Panc1 (cell line): ENCODE data around the gene NEURL3. TPM values are rescaled to one million over a fixed set of nuclear protein-coding genes. Genes with fewer than 3 reads are reported as not detected.

Experiments used
- ATAC-seq: fragments of 200-7000 bp; cut with Tn5 transposase; 2 replicates; pipeline ENCODE4 v1.9.1; 2020; ENCODE audit warnings: mild to moderate bottlenecking, moderate library complexity
- BruUV-seq: library from RNA; stranded (reverse); fragments of 400-500 nt; replicated peaks from 2 replicates; lab custom pipeline; 2021; lab: Mats Ljungman, UMichigan
- CTCF ChIA-PET: fragments of 300-600 bp; sonication (Branson Sonifier 250); formaldehyde crosslinking; loops from one replicate; lab custom pipeline; 2022; ENCODE audit warnings: antibody characterized with exemption; lab: Charles Lee
- POLR2A ChIA-PET: fragments of 300-600 bp; sonication (Branson Sonifier 250); formaldehyde crosslinking; loops from one replicate; lab custom pipeline; 2022; ENCODE audit warnings: antibody characterized with exemption; lab: Charles Lee
- DNase-seq: peaks from one replicate; pipeline ENCODE4 v3.0.0-alpha.2; 2010; ENCODE audit warnings: low read depth, low spot score
- H3K27ac ChIP-seq: 2 replicates; pipeline ENCODE4 v1.5.1; 2011; ENCODE audit warnings: mild to moderate bottlenecking, low read length, inconsistent platforms
- H3K27me3 ChIP-seq: fragments of 200-500 bp; sonication (Bioruptor generic); 2 replicates; pipeline ENCODE4 v1.6.0; 2014; ENCODE audit warnings: low read length, inconsistent platforms; ENCODE audit not compliant: control insufficient read depth, insufficient read depth
- H3K36me3 ChIP-seq: fragments of 200-500 bp; sonication (Bioruptor generic); 2 replicates; pipeline ENCODE4 v1.5.1; 2014; ENCODE audit warnings: inconsistent platforms, mild to moderate bottlenecking, low read length, moderate library complexity; ENCODE audit not compliant: control insufficient read depth, insufficient read depth
- H3K4me1 ChIP-seq: 2 replicates; pipeline ENCODE4 v1.5.1; 2011; ENCODE audit warnings: inconsistent platforms, mild to moderate bottlenecking, low read length, moderate library complexity; ENCODE audit not compliant: control insufficient read depth, insufficient read depth
- H3K4me3 ChIP-seq, 2 experiments: 2 replicates each; pipeline ENCODE4 v1.5.1; 2011 to 2012; ENCODE audit warnings: low read depth in 2 of 2, low read length in 2 of 2, mild to moderate bottlenecking in 2 of 2, inconsistent platforms in 1 of 2, moderate library complexity in 1 of 2
- H3K9me3 ChIP-seq: fragments of 200-500 bp; sonication (Bioruptor generic); 2 replicates; pipeline ENCODE4 v1.5.1; 2014; ENCODE audit warnings: low read depth, mild to moderate bottlenecking, inconsistent platforms, low read length, moderate library complexity; ENCODE audit not compliant: control insufficient read depth, insufficient read depth
- POLR2AphosphoS5 ChIP-seq: IDR thresholded peaks from 2 replicates; pipeline ENCODE4 v1.6.1; 2012; ENCODE audit warnings: mild to moderate bottlenecking, low read depth, low read length, moderate library complexity
- SIN3A ChIP-seq: IDR thresholded peaks from 2 replicates; pipeline ENCODE4 v1.6.1; 2012; ENCODE audit warnings: low read depth, mild to moderate bottlenecking, low read length, moderate library complexity, borderline replicate concordance; ENCODE audit not compliant: insufficient read depth
- TCF7L2 ChIP-seq: IDR thresholded peaks from 2 replicates; pipeline ENCODE4 v1.6.1; 2011; ENCODE audit warnings: mild to moderate bottlenecking, low read depth, low read length, inconsistent platforms
- in situ Hi-C: cut with HindIII; loops from 2 replicates; pipeline ENCODE4 v1.10.0; 2016; ENCODE audit warnings: low sequenced_read_pairs, low pct_unique_long_range_greater_than_20kb
- intact Hi-C: fragments of 100-400 bp; cut with micrococcal nuclease; formaldehyde crosslinking; loops from one replicate; pipeline ENCODE4 v1.10.0; 2022; ENCODE audit not compliant: unreplicated experiment
- total RNA-seq: library from RNA; stranded (reverse); gene quantifications from one replicate; pipeline ENCODE4 v1.2.1, GENCODE V29; 2021; ENCODE audit not compliant: unreplicated experiment
- TF ChIP-seq, protein P1 (sequence below): fragments of 450-650 bp; IDR thresholded peaks from 2 replicates; pipeline ENCODE4 v1.5.1; 2017; ENCODE audit warnings: mild to moderate bottlenecking
- TF ChIP-seq, protein P2 (sequence below), 2 experiments: IDR thresholded peaks; 2 replicates each; pipeline ENCODE4 v1.6.1; 2011 to 2012; ENCODE audit warnings: low read depth in 2 of 2, control low read depth in 1 of 2, low read length in 1 of 2, mild to moderate bottlenecking in 1 of 2, moderate library complexity in 1 of 2; ENCODE audit not compliant: insufficient read depth in 1 of 2

NEURL3 gene
- total RNA-seq, 1 experiment from 2014 or later: 1.2 TPM

DNA sequence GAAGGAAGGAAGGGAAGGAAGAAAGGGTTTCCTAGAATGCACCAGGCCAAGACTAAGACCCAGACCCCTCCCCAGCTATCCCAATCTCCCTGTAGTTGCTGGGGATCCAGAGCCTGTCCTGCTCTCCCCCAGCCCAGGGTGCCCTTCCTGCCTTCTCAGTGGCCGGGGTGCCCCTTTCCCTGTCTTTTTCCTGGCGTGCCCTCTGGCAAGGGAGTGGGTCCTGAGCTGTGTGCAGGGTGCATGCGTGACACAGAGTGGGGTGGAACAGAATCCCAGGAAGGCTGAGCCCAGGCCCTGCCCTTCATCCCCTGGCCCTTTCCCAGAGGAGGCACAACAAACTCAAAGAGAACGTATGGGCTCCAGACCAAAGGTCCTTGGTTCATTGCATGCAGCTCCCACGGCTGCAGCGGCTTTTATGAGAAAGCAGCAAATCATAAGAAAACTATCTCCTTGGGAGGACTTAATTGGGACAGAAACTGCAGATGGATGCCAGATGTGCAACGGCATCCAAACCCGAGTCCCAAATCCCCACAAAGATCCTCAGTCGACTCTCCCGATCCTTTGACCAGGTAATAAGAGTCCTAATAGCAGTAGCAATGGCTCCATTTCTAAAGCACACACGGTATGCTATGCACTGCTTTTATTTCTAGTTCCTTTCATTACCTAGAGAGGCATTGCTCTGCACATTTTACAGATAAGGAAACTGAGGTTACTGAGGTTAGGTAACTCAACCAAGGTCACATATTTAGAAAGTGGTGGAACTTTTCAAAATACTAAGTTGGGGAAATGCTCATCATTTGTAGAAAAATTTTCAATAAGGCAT, 18.7 kb upstream of the NEURL3 start:
- in situ Hi-C loops: no loop called here
- Histone ChIP-seq H3K27me3 (no peaks in the 10 kb centered on the region), H3K36me3 (no peaks in the 10 kb centered on the region), H3K9me3 (no peaks in the 10 kb centered on the region), H3K4me3 (no peak overlapping the region), H3K4me1 (peaks cover 11% of the 10 kb centered on the region), H3K27ac (no peak overlapping the region)
- intact Hi-C loops: no loop called here
- DNase-seq (no peak), ATAC-seq (no peak)
- BruUV-seq: no TSS peak
- no peak for TF ChIP-seq SIN3A
- TF ChIP-seq, protein P1, sequence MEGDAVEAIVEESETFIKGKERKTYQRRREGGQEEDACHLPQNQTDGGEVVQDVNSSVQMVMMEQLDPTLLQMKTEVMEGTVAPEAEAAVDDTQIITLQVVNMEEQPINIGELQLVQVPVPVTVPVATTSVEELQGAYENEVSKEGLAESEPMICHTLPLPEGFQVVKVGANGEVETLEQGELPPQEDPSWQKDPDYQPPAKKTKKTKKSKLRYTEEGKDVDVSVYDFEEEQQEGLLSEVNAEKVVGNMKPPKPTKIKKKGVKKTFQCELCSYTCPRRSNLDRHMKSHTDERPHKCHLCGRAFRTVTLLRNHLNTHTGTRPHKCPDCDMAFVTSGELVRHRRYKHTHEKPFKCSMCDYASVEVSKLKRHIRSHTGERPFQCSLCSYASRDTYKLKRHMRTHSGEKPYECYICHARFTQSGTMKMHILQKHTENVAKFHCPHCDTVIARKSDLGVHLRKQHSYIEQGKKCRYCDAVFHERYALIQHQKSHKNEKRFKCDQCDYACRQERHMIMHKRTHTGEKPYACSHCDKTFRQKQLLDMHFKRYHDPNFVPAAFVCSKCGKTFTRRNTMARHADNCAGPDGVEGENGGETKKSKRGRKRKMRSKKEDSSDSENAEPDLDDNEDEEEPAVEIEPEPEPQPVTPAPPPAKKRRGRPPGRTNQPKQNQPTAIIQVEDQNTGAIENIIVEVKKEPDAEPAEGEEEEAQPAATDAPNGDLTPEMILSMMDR: no peak
- TF ChIP-seq, protein P2, sequence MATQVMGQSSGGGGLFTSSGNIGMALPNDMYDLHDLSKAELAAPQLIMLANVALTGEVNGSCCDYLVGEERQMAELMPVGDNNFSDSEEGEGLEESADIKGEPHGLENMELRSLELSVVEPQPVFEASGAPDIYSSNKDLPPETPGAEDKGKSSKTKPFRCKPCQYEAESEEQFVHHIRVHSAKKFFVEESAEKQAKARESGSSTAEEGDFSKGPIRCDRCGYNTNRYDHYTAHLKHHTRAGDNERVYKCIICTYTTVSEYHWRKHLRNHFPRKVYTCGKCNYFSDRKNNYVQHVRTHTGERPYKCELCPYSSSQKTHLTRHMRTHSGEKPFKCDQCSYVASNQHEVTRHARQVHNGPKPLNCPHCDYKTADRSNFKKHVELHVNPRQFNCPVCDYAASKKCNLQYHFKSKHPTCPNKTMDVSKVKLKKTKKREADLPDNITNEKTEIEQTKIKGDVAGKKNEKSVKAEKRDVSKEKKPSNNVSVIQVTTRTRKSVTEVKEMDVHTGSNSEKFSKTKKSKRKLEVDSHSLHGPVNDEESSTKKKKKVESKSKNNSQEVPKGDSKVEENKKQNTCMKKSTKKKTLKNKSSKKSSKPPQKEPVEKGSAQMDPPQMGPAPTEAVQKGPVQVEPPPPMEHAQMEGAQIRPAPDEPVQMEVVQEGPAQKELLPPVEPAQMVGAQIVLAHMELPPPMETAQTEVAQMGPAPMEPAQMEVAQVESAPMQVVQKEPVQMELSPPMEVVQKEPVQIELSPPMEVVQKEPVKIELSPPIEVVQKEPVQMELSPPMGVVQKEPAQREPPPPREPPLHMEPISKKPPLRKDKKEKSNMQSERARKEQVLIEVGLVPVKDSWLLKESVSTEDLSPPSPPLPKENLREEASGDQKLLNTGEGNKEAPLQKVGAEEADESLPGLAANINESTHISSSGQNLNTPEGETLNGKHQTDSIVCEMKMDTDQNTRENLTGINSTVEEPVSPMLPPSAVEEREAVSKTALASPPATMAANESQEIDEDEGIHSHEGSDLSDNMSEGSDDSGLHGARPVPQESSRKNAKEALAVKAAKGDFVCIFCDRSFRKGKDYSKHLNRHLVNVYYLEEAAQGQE (IDR thresholded peaks at IDR 0.05; ENCODE audit: insufficient read depth in 1 of 2, low read depth in 2 of 2, low read length in 1 of 2): no peak
- no peak for TF ChIP-seq POLR2AphosphoS5
- no peak for TF ChIP-seq TCF7L2
- POLR2A ChIA-PET: no interaction called here
- CTCF ChIA-PET: no interaction called here

GRCh38 chr2:96522304-96523203, 17.4 kb upstream of the NEURL3 start:
- ATAC-seq (0 out of 2 replicates have a peak, but pooled peaks have one; percentile 18), DNase-seq (no peak)
- 0 out of 2 replicates have a peak, but pooled peaks cover 3% of the 10 kb centered on the region for H3K4me1 ChIP-seq
- ChIA-PET POLR2A (no interaction called here), CTCF (no interaction called here)
- BruUV-seq: no TSS peak
- no peaks in the 10 kb centered on the region for H3K36me3 ChIP-seq
- TF ChIP-seq, protein P2 (IDR thresholded peaks at IDR 0.05; ENCODE audit: insufficient read depth in 1 of 2, low read depth in 2 of 2, low read length in 1 of 2): no peak
- TF ChIP-seq, protein P1: no peak
- TF ChIP-seq SIN3A (no peak), POLR2AphosphoS5 (no peak), TCF7L2 (no peak)
- no peaks in the 10 kb centered on the region for H3K27me3 ChIP-seq
- H3K27ac ChIP-seq: no peak overlapping the region
- intact Hi-C loops: no loop called here
- no peak overlapping the region for H3K4me3 ChIP-seq
- H3K9me3 ChIP-seq: peaks cover 1% of the 10 kb centered on the region; the same call in 1 of the 2 replicates
- in situ Hi-C loops: no loop called here
